HPDE6-E6E7 (cell line): ENCODE data around the gene PXN.

ENCODE experiments used
- DNase-seq: peaks from one replicate; pipeline ENCODE4 v3.0.0; 2011; ENCODE audit warnings: missing footprints; ENCODE audit errors: extremely low spot score

Gene PXN

DNA sequence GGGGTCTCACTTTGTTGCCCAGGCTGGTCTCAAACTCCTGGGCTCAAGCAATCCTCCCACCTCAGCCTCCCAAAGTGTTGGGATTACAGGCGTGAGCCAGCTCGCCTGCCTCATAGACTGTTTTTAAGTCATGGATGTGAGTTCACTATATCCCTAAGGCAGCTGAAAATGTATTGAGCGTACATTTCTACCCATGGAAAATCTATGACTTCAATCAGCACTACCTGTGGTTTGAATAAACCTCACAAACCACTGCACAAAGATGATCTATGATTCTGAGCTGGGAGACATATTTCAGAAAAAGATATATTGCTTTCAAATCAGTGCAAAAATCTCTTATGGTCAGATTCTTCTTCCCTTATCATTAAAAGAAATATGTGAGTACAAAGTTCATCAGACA is 93.5 kb downstream of the PXN start:
- DNase-seq: no peak

DNA sequence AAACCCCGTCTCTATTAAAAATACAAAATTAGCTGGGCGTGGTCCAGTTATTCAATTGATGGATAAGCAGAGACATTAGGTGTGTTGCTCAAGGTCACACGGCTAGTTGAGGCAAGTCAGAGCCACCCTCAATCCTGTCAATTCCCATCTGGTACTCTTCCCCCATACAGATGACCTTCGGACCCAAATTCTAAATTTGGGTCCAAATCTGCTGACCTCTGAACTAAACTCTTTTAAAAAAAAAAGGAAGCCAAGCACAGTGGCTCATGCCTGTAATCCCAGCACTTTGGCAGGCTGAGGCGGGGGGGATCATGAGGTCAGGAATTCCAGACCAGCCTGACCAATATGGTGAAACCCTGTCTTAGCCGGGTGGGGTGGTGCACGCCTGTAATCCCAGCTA is 94.9 kb downstream of the PXN start:
- no peak for DNase-seq

DNA sequence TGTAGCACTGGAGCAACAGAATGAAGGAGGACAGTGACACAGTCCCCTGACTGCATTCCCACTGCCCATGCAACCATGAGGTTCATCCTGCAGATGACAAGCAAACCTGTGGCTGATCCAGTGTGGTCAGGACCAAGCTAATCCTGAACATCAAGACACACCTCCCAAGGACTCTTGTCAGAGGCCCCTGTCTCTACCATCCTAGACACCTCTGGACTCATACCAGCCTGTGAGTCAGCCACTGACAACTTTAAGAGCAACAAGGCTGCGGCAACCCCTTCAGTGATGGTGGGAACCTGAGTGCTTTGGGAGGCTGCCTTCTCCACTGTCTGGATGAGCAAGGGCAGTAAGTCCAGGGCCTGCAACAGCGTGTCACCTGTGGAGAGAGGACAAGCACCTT is 95.6 kb downstream of the PXN start:
- DNase-seq: no peak

DNA sequence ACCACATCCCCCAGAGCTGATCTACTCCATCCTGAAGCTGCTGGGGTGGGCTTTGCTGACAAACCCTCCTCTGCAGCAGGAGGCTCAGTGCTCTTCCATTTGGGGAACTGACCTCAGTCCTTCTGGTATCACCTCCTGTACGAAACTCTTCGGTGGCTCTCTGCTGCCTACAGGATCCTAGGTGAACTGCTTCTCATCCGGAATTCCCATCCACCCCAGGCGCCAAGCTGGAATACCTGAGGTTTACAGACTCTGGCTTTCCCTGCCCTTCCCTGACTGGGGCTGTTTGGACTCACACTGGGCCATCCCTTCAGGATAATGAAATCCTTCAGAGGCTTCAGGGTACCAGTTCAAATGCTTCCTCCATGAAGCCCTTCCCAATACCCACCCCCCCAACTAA is 97.2 kb downstream of the PXN start:
- DNase-seq: no peak

DNA sequence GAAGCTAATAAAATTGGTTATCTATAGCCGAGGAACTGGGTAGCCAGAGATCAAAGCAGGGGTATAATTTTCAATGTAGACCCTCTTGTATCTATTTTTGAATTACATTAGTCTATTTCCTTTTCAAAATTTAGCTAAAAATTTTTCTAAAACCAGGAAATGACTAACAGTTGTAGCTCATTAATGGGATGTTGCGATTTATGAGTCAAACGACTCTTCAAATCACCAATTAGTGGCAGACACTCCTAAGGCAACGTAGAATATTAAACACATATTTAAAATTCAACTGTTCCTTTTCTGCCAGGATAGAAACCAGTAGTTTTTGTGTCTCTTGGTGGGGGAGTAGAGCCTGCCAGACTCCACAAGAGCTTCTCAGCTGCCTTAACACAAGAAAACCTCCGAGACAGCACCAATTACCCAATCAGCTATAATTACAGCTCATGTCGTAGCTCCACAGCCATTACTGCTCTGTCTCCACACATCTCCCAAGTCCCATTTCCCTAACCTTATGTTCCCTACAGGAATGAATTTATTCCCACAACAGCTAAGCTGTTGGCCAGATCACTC is 97.9 kb downstream of the PXN start:
- no peak for DNase-seq

DNA sequence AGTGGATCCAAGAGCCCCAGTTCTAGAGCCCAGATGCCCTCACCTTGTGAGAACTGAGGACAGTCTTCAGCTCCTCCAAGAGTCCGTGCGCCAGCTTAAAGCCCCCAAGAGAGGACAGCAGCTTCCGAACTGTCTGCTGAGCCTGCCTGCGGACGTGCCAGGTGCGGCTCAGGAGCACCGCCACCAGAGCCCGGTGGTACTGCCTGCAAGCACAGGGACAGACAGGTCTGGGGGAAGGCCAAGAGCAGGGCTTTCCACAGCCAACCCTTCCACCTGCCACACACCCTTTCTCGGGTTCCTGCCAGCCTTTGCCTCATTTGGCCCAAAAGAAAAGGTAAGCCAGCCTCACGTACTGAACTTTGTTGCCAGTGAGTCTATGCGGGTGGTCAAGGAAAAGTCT is 101.2 kb downstream of the PXN start:
- DNase-seq: no peak

DNA sequence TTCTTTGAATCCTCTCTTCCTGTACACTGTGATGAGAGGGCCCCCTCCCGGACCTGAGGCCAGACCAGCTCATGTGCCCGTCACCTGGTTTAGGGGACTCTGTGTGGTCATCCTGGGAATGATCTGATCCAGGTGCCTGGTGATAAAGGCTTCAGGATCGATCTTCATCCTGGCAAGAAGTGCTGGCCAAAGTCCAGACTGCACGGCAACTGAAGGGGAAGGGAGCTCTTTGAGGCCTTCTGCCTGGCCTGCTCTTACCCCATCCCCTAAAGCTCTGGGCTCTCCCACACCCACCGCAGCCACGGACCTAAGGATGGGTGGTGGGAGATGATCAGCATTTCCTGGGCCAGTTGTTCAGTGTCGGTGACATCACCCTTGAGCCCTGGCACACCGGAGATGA is 102.8 kb downstream of the PXN start:
- DNase-seq: no peak

DNA sequence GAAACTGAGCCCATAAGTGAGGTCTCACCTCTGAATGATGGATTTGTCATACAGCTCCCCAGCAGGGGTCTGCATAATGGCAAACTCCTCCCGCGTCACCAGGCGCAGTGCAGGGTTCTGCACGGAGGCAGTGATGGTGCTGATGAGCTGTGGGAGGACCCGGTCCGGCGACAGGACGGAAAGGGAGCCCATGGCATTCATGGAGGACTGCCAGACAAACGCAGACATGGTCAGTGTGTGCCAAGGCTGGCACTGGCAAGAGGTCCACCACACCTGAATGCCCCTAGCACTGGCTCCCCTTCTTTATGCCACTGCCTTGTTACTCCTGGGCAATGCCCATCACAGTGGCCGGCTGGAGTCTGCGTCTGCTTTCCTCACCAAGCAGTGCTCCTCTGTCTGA is 103.7 kb downstream of the PXN start:
- DNase-seq: no peak
